HepG2 (cell line): ENCODE measurements around the gene ADCY5. TPM values are rescaled to one million over a fixed set of nuclear protein-coding genes. Genes with fewer than 3 reads are reported as not detected.

Source experiments
- ATAC-seq: fragments of 200-7000 bp; cut with Tn5 transposase; 3 replicates; pipeline ENCODE4 v1.9.1; 2020; ENCODE audit warnings: mild to moderate bottlenecking, moderate library complexity
- BruUV-seq: library from RNA; stranded (reverse); fragments of 400-500 nt; replicated peaks from 2 replicates; lab custom pipeline; 2021; lab: Mats Ljungman, UMichigan
- CTCF ChIA-PET: fragments of 300-600 bp; formaldehyde crosslinking; extraction: SDS; loops from one replicate; lab custom pipeline; 2021; ENCODE audit warnings: low total read pairs, inconsistent platforms, low intra/inter-chr PET ratio; lab: Yijun Ruan, JAX
- POLR2A ChIA-PET: fragments of 350-600 bp; sonication (Branson Sonifier 250); formaldehyde crosslinking; loops from one replicate; lab custom pipeline; 2020; ENCODE audit warnings: antibody characterized with exemption, inconsistent platforms; lab: Yijun Ruan, JAX
- DNase-seq: peaks from one replicate; pipeline ENCODE4 v3.0.0-alpha.2; 2015; ENCODE audit warnings: low spot score
- FAIRE-seq: peaks from 3 replicates; lab custom pipeline; 2011; peaks lifted over from hg19 to GRCh38; lab: Jason Lieb, UNC
- H2AFZ ChIP-seq: one replicate; pipeline ENCODE4 v1.6.1; 2011; ENCODE audit warnings: low read length, inconsistent platforms
- H3K27ac ChIP-seq: fragments of 300-600 bp; 3 replicates; pipeline ENCODE4 v1.8.0; 2011; ENCODE audit warnings: mixed run types, mild to moderate bottlenecking, mixed read lengths, low read length, inconsistent platforms; ENCODE audit not compliant: insufficient read depth; ENCODE audit errors: extremely low read length
- H3K27me3 ChIP-seq, 2 experiments: fragments of 200-600 bp in 1 of 2; 2 replicates in 1 of 2; 3 replicates in 1 of 2; pipeline versions ENCODE4 v1.6.0 to v1.8.0; 2011; ENCODE audit warnings: low read length in 2 of 2, mild to moderate bottlenecking in 2 of 2, moderate library complexity in 2 of 2, inconsistent platforms in 1 of 2; ENCODE audit not compliant: insufficient read depth in 2 of 2, control insufficient read depth in 1 of 2
- H3K36me3 ChIP-seq, 2 experiments: fragments of 200-600 bp in 1 of 2; replicated peaks in 1 of 2; 2 replicates in 1 of 2; 3 replicates in 1 of 2; pipeline versions ENCODE4 v1.5.1 to v1.8.0; 2011; ENCODE audit warnings: low read length in 2 of 2, inconsistent platforms in 1 of 2; ENCODE audit not compliant: insufficient read depth in 2 of 2, control insufficient read depth in 1 of 2
- H3K4me1 ChIP-seq: 2 replicates; pipeline ENCODE4 v1.5.1; 2012; ENCODE audit warnings: low read length, inconsistent platforms; ENCODE audit not compliant: insufficient read depth
- H3K4me2 ChIP-seq: 2 replicates; pipeline ENCODE4 v1.6.0; 2011; ENCODE audit warnings: low read depth, low read length, inconsistent platforms
- H3K4me3 ChIP-seq, 3 experiments: fragments of 200-600 bp in 1 of 3; sonication (generic), shearing (Covaris generic) in 1 of 3; replicated peaks in 1 of 3; 2 replicates each; pipeline ENCODE4 v1.5.1; 2011 to 2016; ENCODE audit warnings: low read length in 3 of 3, inconsistent platforms in 2 of 3, low read depth in 2 of 3, mild to moderate bottlenecking in 2 of 3, control low read depth in 1 of 3, mixed read lengths in 1 of 3; ENCODE audit not compliant: insufficient read depth in 1 of 3
- H3K79me2 ChIP-seq: one replicate; pipeline ENCODE4 v1.6.1; 2011; ENCODE audit warnings: low read length, inconsistent platforms; ENCODE audit not compliant: insufficient read depth
- H3K9ac ChIP-seq: 2 replicates; pipeline ENCODE4 v1.6.0; 2011; ENCODE audit warnings: mild to moderate bottlenecking, low read depth, low read length, inconsistent platforms; ENCODE audit not compliant: insufficient read depth
- H3K9me3 ChIP-seq: 2 replicates; pipeline ENCODE4 v1.5.1; 2012; ENCODE audit warnings: mild to moderate bottlenecking, low read length
- H4K20me1 ChIP-seq: 2 replicates; pipeline ENCODE4 v1.6.0; 2011; ENCODE audit warnings: inconsistent platforms, mild to moderate bottlenecking, low read length, moderate library complexity; ENCODE audit not compliant: insufficient read depth
- HNF4G ChIP-seq, 2 experiments: sonication (generic) in 1 of 2; formaldehyde crosslinking in 1 of 2; IDR thresholded peaks; 2 replicates each; pipeline versions ENCODE4 v1.4.0 to v1.6.1; 2011 to 2020; ENCODE audit warnings: borderline replicate concordance in 2 of 2, low read depth in 2 of 2, mild to moderate bottlenecking in 2 of 2, low read length in 1 of 2, missing genetic modification reagents in 1 of 2, moderate library complexity in 1 of 2
- KDM5A ChIP-seq: fragments of 200-600 bp; sonication (generic); IDR thresholded peaks from 2 replicates; pipeline ENCODE4 v1.7.0; 2018; ENCODE audit warnings: antibody characterized with exemption, mild to moderate bottlenecking, low read length, borderline replicate concordance
- MEIS2 ChIP-seq: sonication (generic); formaldehyde crosslinking; IDR thresholded peaks from 2 replicates; pipeline ENCODE4 v1.9.0; 2021; ENCODE audit warnings: mild to moderate bottlenecking, missing genetic modification reagents
- MLLT10 ChIP-seq: sonication (generic); formaldehyde crosslinking; IDR thresholded peaks from 2 replicates; pipeline ENCODE4 v1.4.0; 2020; ENCODE audit warnings: missing genetic modification reagents
- TCF7 ChIP-seq: sonication (generic); IDR thresholded peaks from 2 replicates; pipeline ENCODE4 v1.6.1; 2016; ENCODE audit warnings: antibody characterized with exemption, low read depth
- U2AF2 ChIP-seq: fragments of 200-400 bp; formaldehyde crosslinking; IDR thresholded peaks from 2 replicates; pipeline ENCODE4 v1.6.1; 2017; ENCODE audit warnings: low read depth, mild to moderate bottlenecking, low read length
- ZNF3 ChIP-seq: IDR thresholded peaks from 2 replicates; pipeline ENCODE4 v1.7.0; 2017; ENCODE audit warnings: inconsistent platforms
- ZNF564 ChIP-seq: sonication (generic); formaldehyde crosslinking; IDR thresholded peaks from 2 replicates; pipeline ENCODE4 v1.8.1; 2023; ENCODE audit warnings: mild to moderate bottlenecking, missing genetic modification reagents
- ZSCAN21 ChIP-seq: sonication (generic); formaldehyde crosslinking; IDR thresholded peaks from 2 replicates; pipeline ENCODE4 v1.8.0; 2022; ENCODE audit warnings: mild to moderate bottlenecking, missing genetic modification reagents, moderate library complexity, borderline replicate concordance
- ZSCAN30 ChIP-seq: sonication (generic); formaldehyde crosslinking; IDR thresholded peaks from 2 replicates; pipeline ENCODE4 v1.5.0; 2020; ENCODE audit warnings: mild to moderate bottlenecking, missing genetic modification reagents
- WGBS: methylation state at CpG from one replicate; pipeline ENCODE4 v1.1.6; 2017; ENCODE audit warnings: low lambda C conversion rate; 5-methylcytosine and 5-hydroxymethylcytosine counted together
- in situ Hi-C: cut with HindIII; loops from 2 replicates; pipeline ENCODE4 v1.10.0; 2017; ENCODE audit warnings: low pct_unique_long_range_greater_than_20kb; ENCODE audit not compliant: extremely low pct_ligation_motif_present
- intact Hi-C: fragments of 100-400 bp; cut with micrococcal nuclease; formaldehyde crosslinking; loops from one replicate; pipeline ENCODE4 v1.10.0; 2022; ENCODE audit not compliant: unreplicated experiment
- polyA plus RNA-seq, 8 experiments: library from polyadenylated mRNA; depleted of rRNA in 3 of 8; stranded (reverse) in 7 of 8; unstranded in 1 of 8; fragments of >200 nt; fragmentation: Illumina TruSeq in 4 of 8; extraction: Trizol in 4 of 8; gene quantifications; 2 replicates each; pipeline versions ENCODE4 v1.2.1 to v1.2.3, GENCODE V29; 2011 to 2016; ENCODE audit warnings: low read depth in 4 of 8, missing spikeins in 1 of 8, mixed read lengths in 1 of 8; ENCODE audit not compliant: insufficient read depth in 1 of 8
- total RNA-seq, 5 experiments: library from RNA; depleted of rRNA; stranded (reverse); fragments of >200 nt; fragmentation: Illumina TruSeq; extraction: Trizol; gene quantifications; 2 replicates each; pipeline ENCODE4 v1.2.3, GENCODE V29; 2016; ENCODE audit warnings: low read depth in 1 of 5
- TF ChIP-seq, protein P1 (sequence below): sonication (generic); formaldehyde crosslinking; IDR thresholded peaks from 2 replicates; pipeline ENCODE4 v1.8.0; 2022; ENCODE audit warnings: low read depth, missing genetic modification reagents

Gene ADCY5
- total and polyA plus RNA-seq, 2 of the 13 experiments (the other 11 are each of a cell fraction or from before 2014, with no cell fraction given) = not detected

DNA sequence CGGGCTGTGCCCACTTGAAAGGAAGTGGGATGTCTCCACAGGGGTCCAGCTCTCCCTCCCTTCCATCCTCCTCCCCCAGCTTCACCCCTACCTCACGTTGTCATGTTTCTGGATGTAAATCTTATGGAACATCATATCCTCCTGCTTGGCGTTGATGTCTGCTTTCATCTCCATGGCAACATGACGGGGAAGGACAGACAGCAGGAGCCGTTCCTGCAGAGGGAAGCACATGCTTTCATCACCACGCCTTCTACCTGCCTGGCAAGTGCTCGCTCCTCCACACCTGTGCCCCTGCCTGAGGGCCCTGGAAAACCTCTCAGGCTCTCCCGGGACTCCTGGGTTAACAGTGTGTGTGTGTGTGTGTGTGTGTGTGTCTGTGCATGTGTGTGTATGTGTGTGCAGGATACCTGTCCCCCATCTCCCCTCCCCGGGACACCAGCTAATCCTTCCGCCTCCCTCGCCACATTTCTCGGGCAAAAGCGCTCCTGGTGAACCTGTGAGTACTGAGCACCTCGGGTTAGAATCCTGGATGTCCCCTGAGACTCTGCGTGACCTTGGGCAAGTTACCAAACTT lies 101.1 kb downstream of the ADCY5 start:
- Histone ChIP-seq H2AFZ (no peak overlapping the region), H3K9me3 (no peaks in the 10 kb centered on the region), H3K27ac (no peak overlapping the region), H3K4me3 (no peak overlapping the region), H3K4me2 (no peak overlapping the region), H3K27me3 (peaks cover 7 to 52% of the 10 kb centered on the region in 2 experiments; a peak in 4 of 5 replicates), H3K36me3 (no peaks in the 10 kb centered on the region), H3K4me1 (no peaks in the 10 kb centered on the region), H3K9ac (no peak overlapping the region), H4K20me1 (no peaks in the 10 kb centered on the region), H3K79me2 (no peaks in the 10 kb centered on the region)
- intact Hi-C loops (no loop called here), in situ Hi-C loops (no loop called here)
- BruUV-seq = no TSS peak
- CTCF ChIA-PET = no interaction called here
- TF ChIP-seq ZSCAN21 (no peak), ZNF564 (CRISPR knock-in tag) (no peak), ZNF3 (CRISPR knock-in tag) (no peak), MLLT10 (CRISPR knock-in tag) (no peak)
- TF ChIP-seq, protein P1, sequence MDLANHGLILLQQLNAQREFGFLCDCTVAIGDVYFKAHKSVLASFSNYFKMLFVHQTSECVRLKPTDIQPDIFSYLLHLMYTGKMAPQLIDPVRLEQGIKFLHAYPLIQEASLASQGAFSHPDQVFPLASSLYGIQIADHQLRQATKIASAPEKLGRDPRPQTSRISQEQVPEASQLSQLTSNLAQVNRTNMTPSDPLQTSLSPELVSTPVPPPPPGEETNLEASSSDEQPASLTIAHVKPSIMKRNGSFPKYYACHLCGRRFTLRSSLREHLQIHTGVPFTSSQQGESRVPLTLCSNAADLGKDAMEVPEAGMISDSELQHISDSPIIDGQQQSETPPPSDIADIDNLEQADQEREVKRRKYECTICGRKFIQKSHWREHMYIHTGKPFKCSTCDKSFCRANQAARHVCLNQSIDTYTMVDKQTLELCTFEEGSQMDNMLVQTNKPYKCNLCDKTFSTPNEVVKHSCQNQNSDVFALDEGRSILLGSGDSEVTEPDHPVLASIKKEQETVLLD (CRISPR knock-in tag) = no peak
- POLR2A ChIA-PET = no interaction called here
- FAIRE-seq (no peak), DNase-seq (no peak), ATAC-seq (no peak)
- WGBS = 40% methylated on average over 10 of the region's 15 CpGs

DNA sequence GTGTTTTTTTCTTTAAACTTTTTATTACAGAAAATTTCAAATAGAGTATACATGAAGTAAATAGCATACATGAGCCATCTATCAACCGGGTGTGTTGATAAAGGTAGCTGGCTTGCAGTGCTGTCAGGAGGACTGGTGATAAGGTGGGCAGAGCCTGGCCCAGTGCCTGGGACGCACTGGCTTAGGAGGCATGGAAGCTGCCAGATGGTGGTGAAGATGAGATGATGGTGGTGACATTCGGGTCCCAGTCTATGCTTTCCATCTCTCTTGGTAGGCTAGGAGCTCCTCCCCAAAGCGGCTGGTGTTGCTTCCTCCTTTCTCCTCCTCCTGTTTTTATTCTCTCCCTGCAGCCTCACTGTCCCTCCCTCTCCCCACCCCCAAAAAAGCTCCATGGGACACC lies 101.7 kb downstream of the ADCY5 start:
- POLR2A ChIA-PET = no interaction called here

More for the DNA sequence above, 101.7 kb downstream of the ADCY5 start:
- no peaks in the 10 kb centered on the region for H3K79me2 ChIP-seq
- no peak overlapping the region for H3K9ac ChIP-seq
- BruUV-seq = no TSS peak
- no peak for FAIRE-seq
- peaks cover 5 to 46% of the 10 kb centered on the region in 2 experiments; a peak in 4 of 5 replicates for H3K27me3 ChIP-seq
- no peak for DNase-seq
- no peaks in the 10 kb centered on the region for H3K9me3 ChIP-seq
- H3K4me3 ChIP-seq = no peak overlapping the region
- no peaks in the 10 kb centered on the region for H4K20me1 ChIP-seq
- no peak overlapping the region for H2AFZ ChIP-seq
- intact Hi-C loops (no loop called here), in situ Hi-C loops (no loop called here)
- TF ChIP-seq HNF4G (IDR thresholded peaks at IDR 0.05; ENCODE audit: borderline replicate concordance, low read depth, low read length) = no peak
- TF ChIP-seq HNF4G (CRISPR knock-in tag; IDR thresholded peaks at IDR 0.05; ENCODE audit: borderline replicate concordance, low read depth) = no peak
- no peak for TF ChIP-seq KDM5A
- no peak for TF ChIP-seq ZSCAN30
- no peak for TF ChIP-seq U2AF2
- TF ChIP-seq MEIS2 (CRISPR knock-in tag) = no peak
- no peak for TF ChIP-seq TCF7
- no peak overlapping the region for H3K4me2 ChIP-seq
- ATAC-seq = no peak
- CTCF ChIA-PET = no interaction called here
- H3K4me1 ChIP-seq = no peaks in the 10 kb centered on the region
- H3K36me3 ChIP-seq = no peaks in the 10 kb centered on the region
- 49% methylated on average over 4 of the region's 4 CpGs for WGBS
- no peak overlapping the region for H3K27ac ChIP-seq
